H9 (cell line): ENCODE measurements around the gene CPXM1. TPM values are rescaled to one million over a fixed set of nuclear protein-coding genes. Genes with fewer than 3 reads are reported as not detected.

ENCODE experiments used
- DNase-seq: peaks from one replicate; pipeline ENCODE4 v3.0.0-alpha.2; 2017
- H2AFZ ChIP-seq: one replicate; pipeline ENCODE4 v1.6.1; 2013; ENCODE audit warnings: mild to moderate bottlenecking, low read length, control low read depth, moderate library complexity
- H2AK5ac ChIP-seq: 2 replicates; pipeline ENCODE4 v1.6.1; 2013; ENCODE audit warnings: low read length, control low read depth, mixed read lengths; ENCODE audit not compliant: insufficient read length
- H2BK120ac ChIP-seq: one replicate; pipeline ENCODE4 v1.6.1; 2013; ENCODE audit warnings: low read depth, mild to moderate bottlenecking, low read length, control low read depth, inconsistent platforms; ENCODE audit not compliant: poor library complexity, severe bottlenecking
- H2BK12ac ChIP-seq: 2 replicates; pipeline ENCODE4 v1.6.1; 2013; ENCODE audit warnings: low read length, control low read depth, mixed read lengths, low read depth; ENCODE audit not compliant: insufficient read length
- H2BK15ac ChIP-seq: 2 replicates; pipeline ENCODE4 v1.6.1; 2013; ENCODE audit warnings: low read depth, low read length, control low read depth
- H2BK20ac ChIP-seq: one replicate; pipeline ENCODE4 v1.6.1; 2013; ENCODE audit warnings: low read depth, mild to moderate bottlenecking, low read length, control low read depth, inconsistent platforms; ENCODE audit not compliant: poor library complexity, severe bottlenecking
- H2BK5ac ChIP-seq: 2 replicates; pipeline ENCODE4 v1.6.1; 2013; ENCODE audit warnings: low read length, control low read depth, mixed read lengths; ENCODE audit not compliant: insufficient read length
- H3K14ac ChIP-seq: 2 replicates; pipeline ENCODE4 v1.6.1; 2013; ENCODE audit warnings: low read length, control low read depth; ENCODE audit not compliant: insufficient read depth
- H3K18ac ChIP-seq: 2 replicates; pipeline ENCODE4 v1.6.1; 2013; ENCODE audit warnings: low read depth, mild to moderate bottlenecking, mixed read lengths, low read length, control low read depth; ENCODE audit not compliant: insufficient read length
- H3K23ac ChIP-seq: 2 replicates; pipeline ENCODE4 v1.6.1; 2013; ENCODE audit warnings: low read length, control low read depth, mixed read lengths, low read depth; ENCODE audit not compliant: insufficient read length
- H3K23me2 ChIP-seq: 2 replicates; pipeline ENCODE4 v1.6.1; 2013; ENCODE audit warnings: low read depth, mild to moderate bottlenecking, mixed read lengths, low read length, control low read depth; ENCODE audit not compliant: insufficient read length, poor library complexity, severe bottlenecking
- H3K27ac ChIP-seq: 2 replicates; pipeline ENCODE4 v1.5.1; 2013; ENCODE audit warnings: low read length, control low read depth, mixed read lengths, low read depth; ENCODE audit not compliant: insufficient read length
- H3K27me3 ChIP-seq: 2 replicates; pipeline ENCODE4 v1.6.1; 2013; ENCODE audit warnings: low read length, control low read depth, inconsistent platforms; ENCODE audit not compliant: insufficient read depth
- H3K4ac ChIP-seq: 2 replicates; pipeline ENCODE4 v1.6.1; 2013; ENCODE audit warnings: low read depth, mild to moderate bottlenecking, control low read depth, inconsistent platforms, low read length, moderate library complexity
- H3K4me1 ChIP-seq: 2 replicates; pipeline ENCODE4 v1.6.1; 2013; ENCODE audit warnings: low read length, control low read depth, inconsistent platforms; ENCODE audit not compliant: insufficient read depth
- H3K4me2 ChIP-seq: 2 replicates; pipeline ENCODE4 v1.6.1; 2013; ENCODE audit warnings: low read length, control low read depth, mixed read lengths; ENCODE audit not compliant: insufficient read length, insufficient read depth
- H3K56ac ChIP-seq: 2 replicates; pipeline ENCODE4 v1.6.1; 2013; ENCODE audit warnings: low read depth, mild to moderate bottlenecking, mixed read lengths, low read length, control low read depth; ENCODE audit not compliant: insufficient read length
- H3K79me1 ChIP-seq: 2 replicates; pipeline ENCODE4 v1.6.1; 2013; ENCODE audit warnings: low read depth, mild to moderate bottlenecking, moderate library complexity, low read length, control low read depth, inconsistent platforms; ENCODE audit not compliant: insufficient read depth, poor library complexity, severe bottlenecking
- H3K79me2 ChIP-seq: 2 replicates; pipeline ENCODE4 v1.6.1; 2013; ENCODE audit warnings: low read length, control low read depth, inconsistent platforms; ENCODE audit not compliant: insufficient read depth
- H3K9ac ChIP-seq: 2 replicates; pipeline ENCODE4 v1.6.1; 2013; ENCODE audit warnings: low read length, control low read depth, mixed read lengths; ENCODE audit not compliant: insufficient read length; ENCODE audit errors: extremely low read depth
- H3K9me3 ChIP-seq: one replicate; pipeline ENCODE4 v1.6.1; 2013; ENCODE audit warnings: low read depth, low read length, inconsistent platforms; ENCODE audit not compliant: control insufficient read depth
- H3T11ph ChIP-seq: one replicate; pipeline ENCODE4 v1.6.1; 2013; ENCODE audit warnings: mild to moderate bottlenecking, low read length, control low read depth, inconsistent platforms
- H4K20me1 ChIP-seq: one replicate; pipeline ENCODE4 v1.6.1; 2013; ENCODE audit not compliant: control insufficient read depth, insufficient read length, insufficient read depth
- H4K5ac ChIP-seq: 2 replicates; pipeline ENCODE4 v1.6.1; 2013; ENCODE audit warnings: low read depth, mild to moderate bottlenecking, mixed read lengths, low read length, control low read depth; ENCODE audit not compliant: insufficient read length
- H4K8ac ChIP-seq: replicated peaks from 2 replicates; pipeline ENCODE4 v1.6.1; 2013; ENCODE audit warnings: low read length, control low read depth, mixed read lengths, low read depth; ENCODE audit not compliant: insufficient read length
- H4K91ac ChIP-seq: 2 replicates; pipeline ENCODE4 v1.6.1; 2013; ENCODE audit warnings: low read depth, mild to moderate bottlenecking, moderate library complexity, mixed read lengths, low read length, control low read depth; ENCODE audit not compliant: insufficient read length
- H3K27ac Mint-ChIP-seq, 3 experiments: 2 replicates in 2 of 3; 3 replicates in 1 of 3; pipeline ENCODE4 v1.8.0; 2020 to 2021; ENCODE audit warnings: mixed read lengths in 3 of 3, mild to moderate bottlenecking in 1 of 3, moderate library complexity in 1 of 3
- H3K27me3 Mint-ChIP-seq: 2 replicates; pipeline ENCODE4 v1.8.0; 2021; ENCODE audit warnings: low read depth, mild to moderate bottlenecking, moderate library complexity, mixed read lengths
- H3K36me3 Mint-ChIP-seq, 3 experiments: 2 replicates in 2 of 3; 3 replicates in 1 of 3; pipeline ENCODE4 v1.8.0; 2020 to 2021; ENCODE audit warnings: low read depth in 3 of 3, mixed read lengths in 3 of 3; ENCODE audit not compliant: insufficient read depth in 1 of 3
- H3K4me1 Mint-ChIP-seq, 2 experiments: 2 replicates each; pipeline ENCODE4 v1.8.0; 2020; ENCODE audit warnings: mixed read lengths in 2 of 2
- H3K4me3 Mint-ChIP-seq, 2 experiments: 2 replicates in 1 of 2; 3 replicates in 1 of 2; pipeline ENCODE4 v1.8.0; 2020 to 2021; ENCODE audit warnings: mild to moderate bottlenecking in 2 of 2, mixed read lengths in 2 of 2, moderate library complexity in 1 of 2
- H3K9me3 Mint-ChIP-seq, 2 experiments: 2 replicates in 1 of 2; 3 replicates in 1 of 2; pipeline ENCODE4 v1.8.0; 2020; ENCODE audit warnings: mild to moderate bottlenecking in 2 of 2, mixed read lengths in 2 of 2, moderate library complexity in 1 of 2
- CTCF ChIP-seq: fragments of 200-600 bp; sonication (generic); conservative IDR thresholded peaks from 3 replicates; pipeline ENCODE4 v1.8.0; 2021; ENCODE audit warnings: antibody characterized with exemption, mild to moderate bottlenecking
- WGBS: extraction: QIAGEN DNeasy Blood & Tissue Kit; methylation state at CpG from one replicate; pipeline ENCODE4 v1.1.7; 2013; ENCODE audit warnings: missing lambda C conversion rate, low lambda C conversion rate, mixed read lengths; ENCODE audit not compliant: insufficient read length; ENCODE audit errors: extremely low coverage; 5-methylcytosine and 5-hydroxymethylcytosine counted together
- total RNA-seq: library from RNA; stranded (reverse); gene quantifications from 2 replicates; pipeline ENCODE4 v1.2.1, GENCODE V29; 2021

Gene CPXM1
- total RNA-seq, 1 experiment from 2014 or later, result 69.0 TPM

GRCh38 chr20:2751347-2751877 lies 49.0 kb downstream of the CPXM1 start:
- no peak overlapping the region for H3K27ac ChIP-seq
- no peak overlapping the region for H3K56ac ChIP-seq
- H3K9ac ChIP-seq, result no peak overlapping the region
- Mint-ChIP-seq H3K27ac (no peak overlapping the region), H3K9me3 (no peaks in the 10 kb centered on the region; a peak in 2 of 5 replicates), H3K4me3 (peak overlapping the region; percentile 48 to 82; a peak in 4 of 5 replicates), H3K27me3 (peaks cover 89% of the 10 kb centered on the region), H3K36me3 (no peaks in the 10 kb centered on the region; a peak in 1 of 7 replicates), H3K4me1 (peaks cover 33 to 57% of the 10 kb centered on the region in 2 experiments)
- H2BK12ac ChIP-seq, result no peak overlapping the region
- TF ChIP-seq CTCF, result no peak
- no peaks in the 10 kb centered on the region for H4K20me1 ChIP-seq
- whole genome bisulfite sequencing, result no CpG with 5 or more reads among the region's 26 CpGs
- no peaks in the 10 kb centered on the region for H3K79me1 ChIP-seq
- H3K4me1 ChIP-seq, result no peaks in the 10 kb centered on the region; the same call in 1 of the 2 replicates
- peaks cover 32% of the 10 kb centered on the region for H3K23me2 ChIP-seq
- H3K4me2 ChIP-seq, result peak overlapping the region; percentile 55
- H2BK20ac ChIP-seq, result no peak overlapping the region
- no peaks in the 10 kb centered on the region for H3K9me3 ChIP-seq
- no peak overlapping the region for H2BK5ac ChIP-seq
- no peak overlapping the region for H2BK120ac ChIP-seq
- no peak for DNase-seq
- no peak overlapping the region for H3K18ac ChIP-seq
- H4K5ac ChIP-seq, result no peak overlapping the region
- no peak overlapping the region for H2AK5ac ChIP-seq
- no peak overlapping the region for H2BK15ac ChIP-seq
- H3T11ph ChIP-seq, result no peak overlapping the region
- H3K27me3 ChIP-seq, result peaks cover 48% of the 10 kb centered on the region
- H2AFZ ChIP-seq, result no peak overlapping the region
- H3K4ac ChIP-seq, result no peak overlapping the region
- H3K79me2 ChIP-seq, result no peaks in the 10 kb centered on the region
- no peak overlapping the region for H3K23ac ChIP-seq
- H4K8ac ChIP-seq, result no peak overlapping the region
- H3K14ac ChIP-seq, result no peak overlapping the region
- H4K91ac ChIP-seq, result no peak overlapping the region
